Stimulated activated CD8-positive, alpha-beta memory T cell treated with anti-CD3 and anti-CD28 coated beads, Interleukin-2, amount 100 ng/mL, for 48 hours (primary cell): ENCODE measurements around the gene ARSJ.
A peak's percentile ranks its signal among the peaks of the same experiment; 100 is the strongest.
"Not testable (repeated sequence)": the region's sequence is repeated elsewhere in the genome, so short reads cannot be mapped to it uniquely, and the experiment has no call there.

ENCODE experiments used
- DNase-seq, 2 donors: peaks; one replicate each; pipeline ENCODE4 v3.0.0-alpha.2; 2020; ENCODE audit warnings: low read depth in 2 of 2

Gene ARSJ

DNA sequence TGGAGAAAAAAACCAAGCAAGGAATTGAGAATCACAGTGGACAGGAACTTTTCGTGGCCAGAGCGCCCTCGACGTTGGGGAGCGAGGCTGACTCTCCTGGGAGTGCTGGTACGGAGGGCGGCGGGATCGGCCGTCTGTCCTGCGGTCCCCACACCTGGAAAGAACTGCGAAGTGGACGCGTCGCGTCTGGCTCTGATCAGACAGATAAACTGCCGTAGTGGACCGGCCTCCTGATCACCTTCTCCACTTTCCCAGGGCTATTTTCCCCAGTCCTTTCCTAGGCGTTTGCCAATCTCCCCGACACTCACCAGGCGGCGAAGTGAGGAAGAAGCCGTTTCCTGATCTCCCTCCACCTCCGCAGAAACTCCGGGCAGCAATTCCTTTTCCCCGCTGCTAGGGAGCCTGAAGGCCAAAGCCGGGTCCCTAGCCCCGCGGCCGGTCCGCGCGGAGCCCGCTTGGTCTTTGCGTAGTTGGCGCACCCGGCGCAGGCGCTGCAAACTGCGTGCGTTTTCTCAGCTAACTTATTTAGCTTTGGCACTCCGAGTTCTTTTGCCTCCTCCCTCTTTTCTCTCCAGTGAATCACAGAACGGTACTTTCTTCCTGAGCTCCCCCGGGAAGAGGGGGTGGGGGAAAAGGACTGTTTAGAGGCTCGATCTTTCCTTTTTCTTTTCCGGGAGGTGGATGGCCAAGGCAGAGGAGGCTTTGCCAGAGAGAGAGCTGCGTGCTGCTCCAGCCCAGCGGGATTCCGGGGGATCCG, at the start of gene ARSJ:
Gene ARSJ, minus strand, starts transcription at position 500 of the 757 bp plus-strand sequence. CDS start 813 bp downstream, outside the sequence.
- no peak for DNase-seq

DNA sequence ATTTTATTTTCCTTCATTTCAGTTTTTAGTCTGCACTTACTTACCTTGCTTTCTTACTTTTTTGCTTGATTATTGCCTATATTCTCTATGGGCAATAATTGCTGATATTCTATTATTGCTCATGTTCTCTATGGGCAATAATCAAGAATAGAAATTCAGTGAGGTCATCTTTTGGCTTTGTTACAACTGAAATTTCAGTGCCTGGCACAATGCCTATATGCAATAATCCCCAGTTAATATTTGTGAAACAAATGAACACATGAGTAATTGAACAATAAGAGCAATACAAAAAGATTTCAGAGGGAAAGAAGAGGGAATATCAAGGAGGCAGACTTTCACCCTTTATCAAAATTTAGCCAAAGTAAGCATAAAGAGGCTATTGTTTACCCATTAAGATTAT, 48.6 kb upstream of the ARSJ start:
- no peak for DNase-seq

DNA sequence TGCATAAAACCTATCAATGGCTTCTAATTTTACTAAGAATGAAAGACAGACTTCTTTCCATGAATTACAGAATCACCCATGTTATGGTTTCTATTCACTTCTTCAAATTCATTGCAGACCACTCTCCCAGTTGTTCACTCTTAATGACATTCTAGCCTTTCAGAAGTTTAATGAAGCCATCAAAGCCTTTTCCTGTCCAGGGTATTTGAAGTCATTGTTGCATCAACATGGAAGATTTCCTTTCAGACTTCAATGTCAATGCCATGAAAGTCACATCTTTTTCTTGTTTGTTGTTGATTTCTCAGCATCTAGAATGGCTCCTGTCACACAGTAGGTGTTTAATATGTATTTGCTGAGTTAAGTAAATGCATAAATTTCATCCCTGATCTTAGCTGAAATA, 48.1 kb upstream of the ARSJ start:
- no peak for DNase-seq

DNA sequence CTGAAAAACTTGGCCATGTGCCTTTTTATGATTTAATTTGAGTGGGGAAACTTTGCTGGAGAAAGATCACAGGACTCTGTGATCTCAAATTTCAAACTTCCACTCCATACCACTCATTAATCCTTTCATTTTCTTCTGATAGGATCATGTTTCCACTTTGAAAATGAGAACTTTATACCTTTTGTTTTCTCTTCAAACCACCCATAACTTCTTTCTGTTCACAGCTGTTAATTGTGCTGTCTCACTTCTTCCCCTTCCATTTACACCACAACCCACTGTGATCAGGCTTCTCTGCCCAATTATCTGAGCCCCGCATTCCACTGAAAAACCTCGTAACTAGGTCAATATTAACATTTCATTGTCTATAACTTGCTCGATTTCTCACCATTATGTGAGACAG, 47.0 kb upstream of the ARSJ start:
- DNase-seq: no peak

DNA sequence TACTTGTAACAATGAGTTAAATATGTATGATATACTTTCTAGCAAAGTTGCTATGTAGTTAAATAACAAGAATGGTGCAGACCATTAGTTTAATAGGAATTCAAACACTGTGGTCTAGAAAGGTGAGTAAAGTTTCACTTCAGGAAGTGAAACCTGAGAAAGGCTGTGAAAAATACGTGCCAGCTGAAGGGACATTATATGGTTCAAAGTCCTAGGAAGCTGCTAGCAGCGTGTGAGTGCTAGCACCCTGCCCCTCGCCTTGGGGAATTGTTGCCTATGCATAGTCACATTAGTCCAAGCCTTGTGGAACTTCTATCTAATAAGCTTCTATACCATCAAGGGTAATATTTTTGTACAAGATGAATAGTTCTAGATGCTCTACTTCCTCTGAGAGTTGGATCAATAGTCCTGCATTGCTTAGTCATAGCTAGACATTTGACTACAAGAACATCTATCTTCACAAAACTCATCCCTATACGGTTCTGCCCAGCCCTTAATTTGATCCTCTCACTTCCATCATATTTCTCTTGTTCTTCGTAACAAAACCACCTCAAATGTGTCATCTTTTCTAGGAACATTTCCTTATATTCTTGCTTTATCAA, 45.8 kb upstream of the ARSJ start:
- DNase-seq: no peak

DNA sequence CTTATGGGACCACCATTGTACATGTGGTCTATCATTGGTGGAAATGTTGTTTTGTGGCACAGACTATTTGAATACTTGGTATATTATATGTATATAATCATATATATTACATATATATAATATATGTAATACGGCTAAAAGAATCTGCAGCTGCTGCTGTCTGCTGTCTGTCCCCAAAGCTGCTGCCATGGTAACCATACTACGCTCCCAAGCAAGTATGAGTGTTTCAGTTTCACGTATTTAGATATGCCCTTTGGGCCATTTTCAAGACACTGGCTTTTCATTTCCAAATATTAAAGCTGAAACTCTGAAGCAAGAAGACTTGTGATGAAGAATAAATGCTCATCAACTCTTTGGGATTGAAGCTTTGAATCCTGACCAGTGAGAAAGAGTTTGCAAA, 42.0 kb upstream of the ARSJ start:
- no peak for DNase-seq

DNA sequence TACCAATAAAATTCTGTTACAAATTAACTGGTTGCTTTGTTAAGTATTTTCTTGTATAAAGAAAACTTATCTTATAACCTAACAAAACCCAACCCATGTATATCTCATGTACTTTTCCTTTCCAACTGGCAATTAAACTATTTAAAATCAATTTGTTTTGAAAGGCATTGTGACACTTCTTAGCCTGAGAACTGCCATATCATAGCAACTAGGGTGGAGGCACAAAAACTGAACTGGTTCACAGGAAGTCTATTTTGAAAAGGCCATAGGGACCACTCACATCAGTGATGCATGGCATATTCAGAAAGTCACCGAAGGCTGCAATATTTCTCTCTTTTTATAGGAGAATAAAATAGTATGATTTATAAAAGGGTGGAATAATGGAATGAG, 40.5 kb upstream of the ARSJ start:
- no peak for DNase-seq

DNA sequence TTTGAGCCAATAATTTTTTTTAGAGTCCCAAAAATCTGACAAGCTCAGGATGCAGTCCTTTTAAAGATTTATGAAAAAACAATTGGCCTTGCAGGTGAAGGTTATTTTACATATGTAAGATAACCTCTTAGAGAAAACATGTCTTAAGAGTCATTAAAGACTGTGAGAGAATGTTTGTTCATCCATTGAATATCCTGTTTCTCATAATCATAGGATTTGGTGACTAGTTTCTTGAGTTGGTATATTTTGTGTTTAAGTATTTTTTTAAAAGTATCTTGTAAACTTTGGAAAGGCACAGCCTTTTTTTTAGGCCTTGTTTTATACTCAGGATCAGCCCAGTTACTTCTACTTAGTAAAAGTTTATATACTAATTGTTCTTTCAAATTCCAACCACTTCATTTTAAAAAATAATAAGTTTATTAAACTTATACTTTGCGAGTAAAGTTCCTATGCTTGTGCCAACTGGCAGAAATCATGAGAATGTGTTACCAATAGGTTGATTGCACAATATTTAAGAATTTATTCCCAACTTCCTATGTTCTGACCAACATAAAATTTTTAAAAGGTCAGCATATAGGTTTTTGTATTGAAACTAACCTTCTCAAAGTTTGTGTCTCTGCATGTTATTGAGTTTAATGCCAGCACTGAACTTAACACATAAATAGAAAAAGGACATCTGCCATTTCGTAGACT, 40.0 kb upstream of the ARSJ start:
- DNase-seq: no peak

DNA sequence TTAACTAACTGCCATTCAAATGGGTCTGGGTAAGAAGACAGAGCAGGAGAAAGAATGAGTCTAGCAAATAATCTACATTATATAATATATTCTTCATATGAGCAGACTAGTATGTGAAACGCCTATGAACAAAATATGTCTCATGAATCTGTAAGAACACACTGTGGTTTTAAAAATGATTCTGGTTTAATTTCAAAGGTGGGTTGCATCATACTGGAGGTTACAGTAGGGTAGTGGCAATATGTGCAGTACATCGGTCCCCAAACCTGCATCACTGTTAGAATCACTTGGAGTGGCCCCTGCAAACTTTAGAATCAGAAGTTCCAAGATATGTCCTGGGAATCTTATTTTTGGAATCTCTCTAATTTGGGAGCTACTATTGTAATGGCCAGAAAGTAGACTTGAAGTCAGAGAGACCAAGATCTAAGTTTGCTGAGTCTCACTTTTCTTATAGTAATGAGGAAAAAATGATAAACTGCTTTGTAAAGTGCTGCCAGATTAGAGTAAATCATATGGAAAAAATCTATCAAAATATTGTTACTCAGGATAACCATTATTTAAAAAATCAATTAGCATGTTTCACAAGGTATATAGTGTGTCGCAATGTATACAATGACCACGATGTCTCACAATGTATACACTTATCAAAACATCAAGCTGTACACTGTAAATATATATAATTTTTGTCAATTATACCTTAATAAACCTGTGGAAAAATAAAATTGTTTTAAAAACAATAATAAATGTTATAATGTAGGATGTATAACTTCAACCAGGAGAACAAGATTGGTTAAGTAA, 37.9 kb upstream of the ARSJ start:
- DNase-seq: no peak

DNA sequence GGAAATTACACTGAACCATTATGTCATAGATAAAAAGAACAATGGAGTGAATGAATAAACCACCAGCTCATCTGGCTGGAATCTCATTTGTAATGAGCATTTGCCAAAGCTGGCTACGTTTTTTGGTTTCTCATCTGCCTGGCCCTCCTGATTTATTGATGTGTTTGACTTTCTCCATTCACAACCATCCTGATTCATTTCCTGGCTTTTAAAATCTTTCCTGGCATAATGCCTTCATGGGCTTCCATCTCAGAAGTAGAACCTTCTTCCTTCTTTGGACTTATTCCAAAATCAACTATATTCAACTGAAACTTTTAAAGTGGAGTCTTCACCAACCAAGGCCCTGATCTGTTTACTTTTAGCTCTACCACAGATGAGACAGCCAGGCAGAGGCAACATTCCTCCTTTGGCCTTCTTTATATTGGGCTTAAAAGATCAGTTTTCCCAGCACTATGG, 36.0 kb upstream of the ARSJ start:
- DNase-seq: no peak

DNA sequence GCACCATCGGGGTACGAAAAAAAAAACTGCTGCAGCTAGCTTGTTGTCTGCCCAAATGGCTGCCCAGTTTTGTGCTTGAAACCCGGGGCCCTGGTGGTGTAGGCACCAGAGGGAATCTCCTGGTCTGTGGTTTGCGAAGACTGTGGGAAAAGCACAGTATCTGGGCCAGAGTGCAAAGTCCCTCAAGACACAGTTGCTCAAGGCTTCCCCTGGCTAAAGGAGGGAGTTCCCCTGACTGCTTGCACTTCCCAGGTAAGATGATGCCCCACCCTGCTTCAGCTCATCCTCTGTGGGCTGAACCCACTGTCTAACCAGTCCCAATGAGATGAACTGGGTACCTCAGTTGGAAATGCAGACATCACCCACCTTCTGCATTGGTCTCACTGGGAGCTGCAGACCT, 33.8 kb upstream of the ARSJ start:
- not testable (repeated sequence) for DNase-seq

DNA sequence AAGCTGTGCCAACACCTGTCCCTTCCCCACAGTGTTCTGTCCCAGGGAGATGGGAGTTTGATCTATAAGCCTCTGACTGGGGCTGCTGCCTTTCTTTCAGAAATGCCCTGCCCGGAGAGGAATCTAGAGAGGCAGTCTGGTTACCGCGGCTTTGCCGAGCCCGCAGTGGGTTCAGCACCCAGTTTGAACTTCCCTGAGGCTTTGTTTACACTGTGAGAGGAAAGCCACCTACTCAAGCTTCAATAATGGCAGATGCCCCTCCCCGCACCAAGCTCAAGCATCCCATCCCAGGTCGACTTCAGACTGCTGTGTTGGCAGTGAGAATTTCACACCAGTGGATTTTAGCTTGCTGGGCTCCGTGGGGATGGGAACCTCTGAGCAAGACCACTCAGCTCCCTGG, 33.3 kb upstream of the ARSJ start:
- no peak for DNase-seq

DNA sequence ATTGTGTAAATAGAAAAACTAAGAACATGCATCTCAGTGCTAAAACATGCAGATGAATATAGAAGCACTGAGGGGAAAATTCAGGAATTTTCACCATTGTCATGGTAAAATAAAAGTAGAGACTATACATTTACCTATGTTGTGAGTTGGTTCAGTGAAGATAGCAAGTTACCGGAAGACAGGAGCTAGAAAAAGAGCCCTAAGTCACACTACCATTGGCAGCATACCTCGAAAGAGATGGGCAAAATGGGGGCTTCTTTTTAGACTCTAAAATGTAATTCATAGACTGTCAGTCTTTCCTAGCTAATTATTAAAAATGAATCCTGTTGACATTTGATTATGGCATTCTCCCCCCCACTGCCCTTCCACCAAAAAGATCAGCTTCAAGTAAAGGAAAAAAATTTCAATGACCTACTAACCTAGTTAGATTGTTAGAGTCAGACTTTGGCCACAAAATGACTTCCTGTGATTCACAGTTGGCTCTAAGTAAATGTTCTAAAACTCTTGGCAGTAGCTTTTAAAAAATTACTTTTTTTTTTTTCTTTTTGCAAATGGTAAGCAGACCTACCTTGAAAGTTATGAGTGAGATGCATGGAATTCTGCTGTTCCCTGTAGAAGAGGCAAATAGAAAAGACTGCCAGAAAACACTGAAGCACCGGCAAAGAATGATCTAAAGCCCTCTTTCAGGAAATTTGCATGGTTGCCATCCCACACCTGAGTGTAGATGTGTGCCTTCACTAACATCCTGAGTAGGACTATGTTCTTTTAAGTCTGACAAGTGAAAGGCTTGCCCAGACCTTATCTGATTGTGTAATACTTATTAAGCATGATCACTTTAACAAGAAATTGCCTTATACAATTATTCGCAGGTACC, 26.4 kb upstream of the ARSJ start:
- DNase-seq: no peak

DNA sequence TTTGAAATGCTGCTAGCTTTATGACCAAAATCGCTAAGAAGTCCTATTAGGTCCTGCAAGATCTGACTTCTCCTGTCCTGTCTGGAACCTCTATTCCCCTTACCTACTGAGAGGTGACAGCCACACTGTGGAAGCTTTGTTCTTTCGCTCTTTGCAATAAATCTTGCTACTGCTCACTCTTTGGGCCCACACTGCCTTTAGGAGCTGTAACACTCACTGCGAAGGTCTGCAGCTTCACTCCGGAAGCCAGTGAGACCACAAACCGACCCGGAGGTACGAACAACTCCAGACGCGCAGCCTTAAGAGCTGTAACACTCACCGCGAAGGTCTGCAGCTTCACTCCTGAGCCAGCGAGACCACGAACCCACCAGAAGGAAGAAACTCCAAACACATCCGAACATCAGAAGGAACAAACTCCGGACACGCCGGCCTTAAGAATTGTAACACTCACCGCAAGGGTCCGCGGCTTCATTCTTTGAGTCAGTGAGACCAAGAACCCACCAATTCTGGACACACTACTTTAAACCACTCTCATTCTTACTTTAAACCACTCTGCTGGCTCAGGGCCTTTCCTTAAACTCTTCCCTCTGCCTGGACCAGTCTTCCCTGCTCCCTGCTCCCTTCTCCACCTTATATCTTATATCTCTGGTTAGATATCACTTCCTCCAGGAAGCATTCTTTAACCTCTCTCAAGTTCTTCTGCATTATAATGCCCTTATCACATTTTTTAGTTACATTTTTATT, 25.2 kb upstream of the ARSJ start:
- peak in 1 of 2 donors; percentile 7 for DNase-seq

DNA sequence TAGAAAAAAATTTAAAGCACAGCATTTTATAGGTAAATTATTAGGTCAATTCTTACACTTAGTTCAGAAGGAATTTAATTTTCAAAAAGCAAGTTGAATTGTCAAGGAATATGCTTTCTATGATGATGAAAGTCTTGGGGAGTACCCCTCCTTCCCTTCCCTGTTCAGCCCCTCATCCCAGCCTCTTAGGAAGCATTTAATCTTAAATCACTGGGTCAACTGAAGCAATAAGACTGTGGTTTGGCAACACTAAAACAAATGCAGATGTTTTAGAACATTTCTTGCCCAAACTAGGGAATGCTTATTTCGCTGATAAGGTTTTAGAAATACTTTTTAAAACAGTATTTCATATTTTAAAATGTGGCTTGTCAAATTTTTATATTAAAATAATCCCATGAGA, 19.1 kb upstream of the ARSJ start:
- DNase-seq: no peak

DNA sequence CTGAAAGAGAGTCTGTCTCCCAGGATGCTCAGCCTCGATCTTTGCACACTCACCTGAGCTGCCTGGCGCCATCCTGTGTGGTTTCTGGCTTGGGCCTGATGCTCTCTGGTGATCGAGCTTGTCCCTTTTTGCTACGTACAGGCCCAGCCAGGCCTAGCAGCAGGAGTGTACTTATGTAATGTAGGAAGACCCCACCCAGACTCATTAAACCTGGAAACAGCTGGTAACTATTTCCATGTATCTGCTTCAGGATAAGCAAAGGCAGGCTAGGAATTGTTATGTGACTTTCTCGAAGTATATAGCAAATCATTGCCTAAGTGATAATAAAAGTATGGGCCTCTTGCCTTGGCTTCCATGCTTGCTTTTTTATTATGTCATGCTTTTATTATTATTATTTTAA, 18.6 kb upstream of the ARSJ start:
- DNase-seq: no peak

DNA sequence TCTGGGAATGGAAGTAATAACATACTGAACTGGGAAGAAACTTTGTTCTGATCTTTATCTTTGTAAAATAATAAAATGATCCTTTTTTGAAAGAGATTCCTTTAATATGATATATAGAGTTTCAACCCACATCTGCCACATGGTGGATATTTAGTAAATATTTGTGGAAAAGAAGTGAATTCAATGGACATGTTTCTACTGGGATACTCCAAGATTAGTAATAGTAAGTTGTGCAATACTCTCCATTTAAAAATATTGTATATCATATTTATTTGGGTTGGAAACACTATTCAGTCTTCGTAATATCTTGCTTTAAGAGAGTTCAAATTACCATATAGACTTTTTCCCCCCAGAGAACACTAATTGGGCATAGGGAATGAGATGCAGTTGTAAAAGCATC, 17.8 kb upstream of the ARSJ start:
- no peak for DNase-seq

DNA sequence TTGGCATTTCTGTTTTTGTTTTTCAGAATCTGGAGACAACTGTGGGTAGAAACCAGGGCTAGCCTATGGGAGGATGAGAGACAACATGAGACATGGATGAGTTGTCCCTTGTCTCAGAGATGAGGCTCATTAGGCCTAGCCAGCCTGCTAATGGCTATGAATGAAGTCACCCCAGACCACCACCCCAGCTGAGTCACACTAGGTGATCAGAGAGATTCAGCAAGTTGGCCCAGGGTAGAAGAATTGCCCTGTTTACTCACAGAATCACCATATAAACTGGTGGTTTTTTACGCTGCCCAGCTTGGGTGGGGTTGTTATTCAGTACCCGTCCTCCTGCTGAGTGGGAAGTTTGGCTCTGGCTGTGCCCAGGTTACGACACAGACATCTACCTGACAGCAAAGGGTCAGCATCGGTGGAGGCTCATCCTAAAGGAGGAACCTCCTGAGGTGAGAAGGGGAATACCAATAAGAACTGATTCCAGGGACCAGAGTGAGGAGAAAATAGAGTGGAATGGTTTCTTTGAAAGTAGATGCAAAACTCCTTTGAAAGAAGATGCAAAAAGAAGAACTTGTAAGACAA, 17.2 kb upstream of the ARSJ start:
- DNase-seq: no peak

DNA sequence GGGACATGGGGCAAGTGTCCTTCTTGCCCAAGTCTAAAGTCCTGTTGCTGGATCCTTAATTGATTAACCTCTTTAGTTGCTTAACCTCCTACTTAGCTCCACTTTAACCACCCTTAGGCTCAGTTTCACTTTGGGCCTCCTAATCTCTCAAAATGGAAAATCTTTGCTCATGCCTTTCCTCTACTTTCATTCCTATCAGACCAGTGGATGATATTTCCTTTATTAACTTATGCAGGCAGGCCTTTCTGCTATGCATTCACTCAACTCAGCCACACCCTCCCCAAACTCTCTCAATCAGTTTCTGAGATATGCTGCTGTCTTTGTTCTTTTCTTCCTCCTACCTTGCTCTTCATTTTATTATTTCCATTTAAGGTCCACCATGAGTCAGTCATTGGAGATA, 14.4 kb upstream of the ARSJ start:
- no peak for DNase-seq

DNA sequence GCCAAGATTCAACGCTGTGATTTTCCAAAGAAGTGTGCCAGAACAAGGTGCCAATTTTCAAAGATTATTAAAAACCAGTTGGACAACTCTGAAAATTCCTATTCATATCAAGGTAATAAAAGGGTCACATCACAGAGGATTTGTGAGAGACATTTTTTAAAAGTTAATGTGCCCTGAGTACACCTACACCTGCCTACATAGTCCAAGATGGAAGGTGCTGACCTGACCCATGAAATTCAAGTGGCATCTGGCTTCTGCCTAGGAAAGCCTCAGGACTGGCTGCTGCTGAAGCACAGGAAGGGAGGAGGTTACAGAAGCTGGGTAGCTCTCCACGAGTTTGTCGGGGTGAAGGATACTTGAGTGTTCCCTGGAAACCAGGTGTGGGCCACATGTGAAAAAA, 11.4 kb upstream of the ARSJ start:
- no peak for DNase-seq
